Esophagus muscularis mucosa (tissue), 4 donors: Measurements from ENCODE around the gene RGS8.

Experiments used
- EP300 ChIP-seq: sonication (generic); formaldehyde crosslinking; IDR thresholded peaks from one replicate; pipeline ENCODE4 v1.6.1; 2017; ENCODE audit warnings: antibody characterized with exemption
- POLR2A ChIP-seq: fragments of 450-650 bp; IDR thresholded peaks from one replicate; pipeline ENCODE4 v1.6.1; 2017; ENCODE audit warnings: antibody characterized with exemption, moderate library complexity, mild to moderate bottlenecking, low read depth
- POLR2AphosphoS5 ChIP-seq, 2 donors: sonication (generic); formaldehyde crosslinking; IDR thresholded peaks; one replicate each; pipeline ENCODE4 v1.6.1; 2017; ENCODE audit warnings: antibody characterized with exemption in 2 of 2
- TF ChIP-seq, protein P1 (sequence below), 3 experiments: fragments of 200-600 bp in 2 of 3; fragments of 450-650 bp in 1 of 3; sonication (generic) in 2 of 3; IDR thresholded peaks; one replicate each; pipeline ENCODE4 v1.5.1; 2017 to 2019; ENCODE audit warnings: antibody characterized with exemption in 3 of 3, mild to moderate bottlenecking in 2 of 3, moderate library complexity in 1 of 3

DNA sequence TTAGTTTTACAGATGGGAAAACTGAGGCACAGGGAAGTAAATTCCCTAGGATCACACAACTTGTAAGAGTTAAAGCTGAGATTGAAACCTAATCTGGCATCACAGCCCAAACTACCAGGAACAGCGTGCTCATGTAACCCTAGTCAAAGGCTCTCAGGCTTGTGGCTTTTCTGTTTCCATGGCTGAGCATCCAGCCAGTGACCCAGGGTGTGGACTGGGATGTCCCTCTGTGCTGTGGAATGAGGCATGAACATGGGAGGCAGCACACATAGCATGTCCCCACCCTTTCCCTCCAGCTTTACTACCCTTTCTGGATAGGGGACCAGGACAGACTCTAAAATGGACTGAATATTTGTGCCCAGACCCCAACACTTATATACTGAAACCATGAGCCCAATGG, 45.1 kb downstream of the RGS8 start:
- TF ChIP-seq, protein P1, sequence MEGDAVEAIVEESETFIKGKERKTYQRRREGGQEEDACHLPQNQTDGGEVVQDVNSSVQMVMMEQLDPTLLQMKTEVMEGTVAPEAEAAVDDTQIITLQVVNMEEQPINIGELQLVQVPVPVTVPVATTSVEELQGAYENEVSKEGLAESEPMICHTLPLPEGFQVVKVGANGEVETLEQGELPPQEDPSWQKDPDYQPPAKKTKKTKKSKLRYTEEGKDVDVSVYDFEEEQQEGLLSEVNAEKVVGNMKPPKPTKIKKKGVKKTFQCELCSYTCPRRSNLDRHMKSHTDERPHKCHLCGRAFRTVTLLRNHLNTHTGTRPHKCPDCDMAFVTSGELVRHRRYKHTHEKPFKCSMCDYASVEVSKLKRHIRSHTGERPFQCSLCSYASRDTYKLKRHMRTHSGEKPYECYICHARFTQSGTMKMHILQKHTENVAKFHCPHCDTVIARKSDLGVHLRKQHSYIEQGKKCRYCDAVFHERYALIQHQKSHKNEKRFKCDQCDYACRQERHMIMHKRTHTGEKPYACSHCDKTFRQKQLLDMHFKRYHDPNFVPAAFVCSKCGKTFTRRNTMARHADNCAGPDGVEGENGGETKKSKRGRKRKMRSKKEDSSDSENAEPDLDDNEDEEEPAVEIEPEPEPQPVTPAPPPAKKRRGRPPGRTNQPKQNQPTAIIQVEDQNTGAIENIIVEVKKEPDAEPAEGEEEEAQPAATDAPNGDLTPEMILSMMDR (IDR thresholded peaks at IDR 0.05): no peak
- no peak for TF ChIP-seq POLR2AphosphoS5 (IDR thresholded peaks at IDR 0.05)
- no peak for TF ChIP-seq POLR2A
- no peak for TF ChIP-seq EP300
